ENCODE data around the gene HMGCS1.
"Not testable (repeated sequence)": the region's sequence is repeated elsewhere in the genome, so short reads cannot be mapped to it uniquely, and the experiment has no call there.

HMGCS1 gene

DNA sequence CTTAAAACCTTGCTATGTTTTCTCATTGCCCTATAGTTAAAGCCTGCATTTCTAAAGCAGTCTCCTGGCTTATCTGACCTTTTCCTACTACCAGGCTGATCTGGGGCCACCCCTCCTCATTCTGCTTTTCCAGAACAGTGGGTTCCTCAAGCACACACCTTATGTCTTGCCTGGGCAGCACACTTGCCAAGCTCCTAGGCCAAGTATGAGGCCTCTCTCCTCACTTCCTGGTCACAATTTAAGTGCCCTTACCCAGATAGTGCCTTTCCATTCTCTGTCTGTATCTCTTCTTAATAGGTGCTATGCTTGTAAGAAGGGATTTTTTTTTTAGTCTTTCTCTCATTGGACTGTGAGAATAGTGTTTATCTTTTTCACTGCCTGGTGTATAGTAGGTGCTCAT lies 39.7 kb downstream of the HMGCS1 start:
- FAIRE-seq (no peak), DNase-seq (ENCODE audit: insufficient read length, low spot score) (no peak)
- no peak for TF ChIP-seq POLR2A (IDR thresholded peaks at IDR 0.05; ENCODE audit: low read depth, low read length)

- no peak for TF ChIP-seq POLR2A (IDR thresholded peaks at IDR 0.05; ENCODE audit: low read depth, low read length)
- FAIRE-seq (no peak), DNase-seq (ENCODE audit: insufficient read length, low spot score) (no peak)
These were observed 42.6 kb downstream of the HMGCS1 start for GRCh38 chr5:43270645-43271044.

GRCh38 chr5:43268188-43268820 lies 44.9 kb downstream of the HMGCS1 start:
- DNase-seq (ENCODE audit: insufficient read length, low spot score) (no peak), FAIRE-seq (no peak)
- TF ChIP-seq POLR2A (IDR thresholded peaks at IDR 0.05; ENCODE audit: low read depth, low read length) = no peak

DNA sequence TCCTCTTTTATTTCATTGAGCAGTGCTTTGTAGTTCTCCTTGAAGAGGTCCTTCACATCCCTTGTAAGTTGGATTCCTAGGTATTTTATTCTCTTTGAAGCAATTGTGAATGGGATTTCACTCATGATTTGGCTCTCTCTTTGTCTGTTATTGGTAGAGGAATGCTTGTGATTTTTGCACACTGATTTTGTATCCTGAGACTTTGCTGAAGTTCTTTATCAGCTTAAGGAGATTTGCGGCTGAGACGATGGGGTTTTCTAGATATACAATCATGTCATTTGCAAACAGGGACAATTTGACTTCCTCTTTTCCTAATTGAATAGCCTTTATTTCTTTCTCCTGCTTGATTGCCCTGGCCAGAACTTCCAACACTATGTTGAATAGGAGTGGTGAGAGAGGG lies 50.9 kb downstream of the HMGCS1 start:
- not testable (repeated sequence) for FAIRE-seq; DNase-seq (ENCODE audit: insufficient read length, low spot score)

DNA sequence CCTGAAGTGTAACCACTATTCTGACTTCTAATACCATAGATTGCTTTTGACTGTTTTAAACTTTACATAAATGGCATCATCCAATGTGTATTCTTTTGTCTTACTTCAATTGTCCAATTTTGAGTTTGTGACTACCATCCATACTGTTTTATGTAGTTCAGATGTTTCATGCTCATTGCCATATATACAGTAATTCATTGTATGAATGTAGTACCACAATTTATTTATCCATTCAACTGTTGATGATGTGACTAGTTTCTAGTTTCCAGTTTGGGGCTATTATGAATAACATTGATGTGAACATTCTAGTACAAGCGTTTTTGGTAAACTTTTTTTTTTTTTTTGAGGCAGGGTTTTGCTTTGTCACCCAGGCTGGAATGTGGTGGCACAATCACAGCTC lies 55.1 kb downstream of the HMGCS1 start:
- no peak for FAIRE-seq
- no peak for TF ChIP-seq POLR2A (IDR thresholded peaks at IDR 0.05; ENCODE audit: low read depth, low read length)
- DNase-seq (ENCODE audit: insufficient read length, low spot score) = no peak

DNA sequence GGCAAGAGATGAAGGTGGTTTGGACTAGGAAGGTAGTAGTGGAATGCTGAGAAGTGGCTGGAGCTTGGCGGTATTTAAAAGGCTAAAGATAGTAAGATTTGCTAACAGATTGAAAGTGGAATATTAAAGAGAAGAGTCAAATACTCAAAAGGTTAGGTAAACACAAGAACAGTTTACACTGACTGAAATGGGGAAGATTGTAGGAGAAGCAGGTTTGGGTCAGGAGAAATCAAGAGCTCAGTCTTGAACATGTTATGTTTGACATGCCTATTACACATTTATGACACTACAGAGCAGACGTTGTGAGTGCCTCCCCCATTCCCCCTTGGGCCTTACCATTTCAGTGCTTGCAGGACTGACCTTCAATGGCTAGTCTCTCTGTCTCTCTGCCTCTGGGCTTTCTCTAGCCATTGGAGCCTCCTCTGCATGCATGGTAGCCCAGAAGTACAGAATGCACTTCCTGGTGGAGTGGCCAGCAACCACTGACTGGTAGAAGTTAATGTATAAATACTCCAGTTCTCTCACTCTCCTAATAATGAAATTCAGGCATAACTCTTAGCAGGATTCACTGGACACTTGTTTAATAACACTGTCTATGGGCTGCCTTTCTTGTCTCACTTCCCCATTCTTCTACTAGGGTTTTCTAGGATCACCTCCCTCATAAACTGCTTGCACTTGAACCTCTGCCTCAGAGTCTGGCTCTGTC lies 56.8 kb downstream of the HMGCS1 start:
- DNase-seq (ENCODE audit: insufficient read length, low spot score) (no peak), FAIRE-seq (no peak)
- no peak for TF ChIP-seq POLR2A (IDR thresholded peaks at IDR 0.05; ENCODE audit: low read depth, low read length)

GRCh38 chr5:43255704-43256103 lies 57.5 kb downstream of the HMGCS1 start:
- no peak for TF ChIP-seq POLR2A (IDR thresholded peaks at IDR 0.05; ENCODE audit: low read depth, low read length)
- DNase-seq (ENCODE audit: insufficient read length, low spot score) (no peak), FAIRE-seq (no peak)

DNA sequence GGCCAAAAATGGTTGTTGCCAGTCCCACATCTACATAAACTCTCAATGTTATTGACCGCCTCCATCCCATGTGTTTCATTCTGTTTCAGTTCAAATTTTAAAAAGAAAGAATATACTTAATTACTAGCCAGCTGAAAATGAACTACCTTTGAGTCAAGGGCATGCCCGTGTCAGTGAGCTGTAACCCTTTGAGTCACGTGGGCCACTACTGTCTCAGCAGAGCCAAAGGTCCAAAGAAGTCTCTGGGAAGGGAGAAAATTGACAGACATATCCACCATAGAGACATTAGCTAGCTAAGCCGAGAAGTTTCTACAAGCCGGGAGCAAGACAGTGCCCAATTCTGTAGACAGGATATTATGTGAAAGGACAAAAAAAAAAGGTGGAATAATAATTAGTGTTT lies 61.5 kb downstream of the HMGCS1 start:
- DNase-seq (ENCODE audit: insufficient read length, low spot score) (no peak), FAIRE-seq (no peak)
- no peak for TF ChIP-seq POLR2A (IDR thresholded peaks at IDR 0.05; ENCODE audit: low read depth, low read length)

DNA sequence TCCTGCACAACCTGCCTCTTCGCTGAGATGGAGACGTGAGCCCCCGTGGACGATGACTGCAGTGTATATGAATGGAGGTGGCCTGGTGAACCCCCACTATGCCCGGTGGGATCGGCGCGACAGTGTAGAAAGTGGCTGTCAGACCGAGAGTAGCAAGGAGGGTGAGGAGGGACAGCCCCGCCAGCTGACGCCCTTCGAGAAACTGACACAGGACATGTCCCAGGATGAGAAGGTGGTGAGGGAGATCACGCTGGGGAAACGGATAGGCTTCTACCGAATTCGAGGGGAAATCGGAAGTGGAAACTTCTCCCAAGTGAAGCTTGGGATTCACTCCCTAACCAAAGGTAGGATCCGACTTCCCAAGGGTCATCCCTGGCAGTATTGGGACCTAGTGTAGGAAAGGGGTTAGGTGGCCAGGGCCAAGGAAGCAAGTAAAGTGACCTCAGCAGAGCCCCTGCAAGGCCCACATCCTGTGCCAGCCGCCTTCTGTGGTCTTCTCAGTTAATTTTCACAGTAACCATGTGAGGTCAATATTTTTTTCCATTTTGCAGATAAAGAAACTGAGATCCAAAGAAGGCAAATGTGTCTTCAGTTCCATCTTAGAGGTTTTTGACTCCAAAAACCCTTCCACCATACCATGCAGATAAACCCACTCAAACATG lies 67.4 kb downstream of the HMGCS1 start:
- no peak for FAIRE-seq
- TF ChIP-seq POLR2A (IDR thresholded peaks at IDR 0.05; ENCODE audit: low read depth, low read length) = no peak
- DNase-seq (ENCODE audit: insufficient read length, low spot score) = no peak

DNA sequence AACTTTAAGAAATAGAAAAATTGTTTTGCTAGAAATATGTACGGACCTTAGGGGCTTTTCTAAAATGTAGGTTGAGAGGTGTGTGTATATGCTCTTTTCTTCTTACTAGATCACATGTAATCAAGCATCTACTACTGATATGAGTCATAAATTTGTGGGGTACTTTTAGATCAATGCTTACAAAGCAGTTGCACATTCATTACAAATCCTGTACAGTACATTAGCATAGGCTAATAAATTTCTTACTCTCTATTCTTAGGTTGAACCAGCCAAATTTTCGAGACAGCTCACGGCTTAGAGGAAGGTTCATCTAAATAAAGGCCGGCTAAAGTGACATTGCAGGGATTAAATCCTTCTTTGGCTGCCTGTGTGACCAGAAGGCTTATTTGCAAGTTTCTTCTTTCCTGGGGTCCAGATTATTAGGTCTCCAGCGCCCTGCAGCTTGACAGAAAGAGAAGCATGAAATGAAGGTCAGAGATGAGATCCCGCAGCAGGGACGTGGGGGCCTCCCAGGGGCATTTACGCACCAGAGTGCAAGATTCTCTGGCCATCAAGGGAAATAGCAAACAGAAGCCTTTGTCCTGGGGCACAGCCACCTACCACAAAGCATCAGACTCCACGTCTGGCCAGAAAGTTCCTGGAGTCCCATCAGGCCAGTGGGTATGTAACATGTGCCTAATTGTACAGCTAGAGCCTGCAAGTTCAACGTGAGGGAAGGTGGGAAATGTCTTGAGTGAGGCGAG lies 68.2 kb downstream of the HMGCS1 start:
- DNase-seq (ENCODE audit: insufficient read length, low spot score) = no peak
- TF ChIP-seq POLR2A (IDR thresholded peaks at IDR 0.05; ENCODE audit: low read depth, low read length) = no peak
- no peak for FAIRE-seq

DNA sequence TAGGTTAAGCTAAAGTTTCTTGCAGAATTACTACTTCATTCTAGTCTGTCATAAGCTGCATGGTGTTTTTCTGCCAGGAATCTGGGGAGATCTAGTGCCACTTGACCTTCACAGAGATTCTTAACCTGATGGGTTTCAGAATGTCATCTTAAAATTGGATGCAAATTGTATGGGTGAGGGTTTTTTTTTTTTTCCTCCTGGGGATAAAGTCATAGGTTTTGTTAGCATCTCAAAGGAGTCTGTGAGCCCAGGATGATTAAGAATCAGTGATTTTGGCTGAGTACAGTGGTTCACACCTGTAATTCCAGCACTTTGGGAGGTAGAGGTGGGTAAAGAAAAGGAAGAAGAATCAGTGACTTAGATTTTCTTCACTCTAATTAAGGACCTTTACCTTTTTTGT lies 69.9 kb downstream of the HMGCS1 start:
- no peak for TF ChIP-seq POLR2A (IDR thresholded peaks at IDR 0.05; ENCODE audit: low read depth, low read length)
- FAIRE-seq = no peak
- no peak for DNase-seq (ENCODE audit: insufficient read length, low spot score)

DNA sequence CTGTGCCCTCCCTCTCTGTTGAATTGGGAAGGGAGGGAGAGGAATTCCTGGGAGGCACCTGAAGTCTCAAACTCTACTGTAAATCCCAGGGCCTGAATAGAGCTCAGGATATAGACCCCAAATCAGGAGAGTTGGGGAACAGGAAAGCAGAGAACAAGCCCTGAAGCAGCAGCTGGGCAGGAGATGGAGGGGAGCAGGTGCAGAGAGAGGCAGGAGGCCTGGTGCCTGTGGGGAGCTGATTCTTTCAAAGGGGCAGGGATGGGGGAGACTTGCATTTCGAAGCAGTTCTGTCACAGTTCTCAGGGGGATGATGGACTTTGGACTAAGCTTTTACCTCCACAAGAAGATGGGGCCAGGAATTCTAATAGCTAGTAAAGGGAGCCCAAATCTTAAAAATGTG lies 71.0 kb downstream of the HMGCS1 start:
- no peak for DNase-seq (ENCODE audit: insufficient read length, low spot score)
- no peak for TF ChIP-seq POLR2A (IDR thresholded peaks at IDR 0.05; ENCODE audit: low read depth, low read length)
- FAIRE-seq = no peak
